ENCODE data around the gene SNX1.
"Not testable (repeated sequence)": the region's sequence is repeated elsewhere in the genome, so short reads cannot be mapped to it uniquely, and the experiment has no call there.

The SNX1 gene

GRCh38 chr15:64073496-64073895 lies 22.3 kb upstream of the SNX1 start:
- DNase-seq: not testable (repeated sequence)

GRCh38 chr15:64082757-64083156 lies 13.0 kb upstream of the SNX1 start:
- no peak for DNase-seq

- no peak for DNase-seq
These were observed 6.1 kb upstream of the SNX1 start for GRCh38 chr15:64089543-64090280.

DNA sequence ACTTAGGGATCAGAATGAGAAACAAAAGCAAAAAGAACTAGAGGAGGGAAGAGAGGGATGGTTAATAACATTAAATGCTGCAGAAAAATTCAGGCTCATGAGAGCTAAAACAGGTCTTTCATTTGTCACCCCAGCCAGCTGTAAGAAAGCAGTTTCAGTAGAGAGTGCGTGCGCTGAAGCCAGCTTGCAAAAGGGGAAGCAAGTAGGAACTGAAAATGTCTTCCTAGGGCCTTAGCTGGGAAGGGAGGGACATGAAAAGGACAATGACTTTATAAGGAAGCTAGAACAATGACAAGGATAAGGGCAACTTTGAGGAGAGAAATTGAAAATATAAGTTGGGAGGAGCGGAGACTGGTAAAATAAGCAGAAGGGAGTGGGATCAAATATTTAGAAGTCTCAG lies 5.3 kb upstream of the SNX1 start:
- DNase-seq: no peak

DNA sequence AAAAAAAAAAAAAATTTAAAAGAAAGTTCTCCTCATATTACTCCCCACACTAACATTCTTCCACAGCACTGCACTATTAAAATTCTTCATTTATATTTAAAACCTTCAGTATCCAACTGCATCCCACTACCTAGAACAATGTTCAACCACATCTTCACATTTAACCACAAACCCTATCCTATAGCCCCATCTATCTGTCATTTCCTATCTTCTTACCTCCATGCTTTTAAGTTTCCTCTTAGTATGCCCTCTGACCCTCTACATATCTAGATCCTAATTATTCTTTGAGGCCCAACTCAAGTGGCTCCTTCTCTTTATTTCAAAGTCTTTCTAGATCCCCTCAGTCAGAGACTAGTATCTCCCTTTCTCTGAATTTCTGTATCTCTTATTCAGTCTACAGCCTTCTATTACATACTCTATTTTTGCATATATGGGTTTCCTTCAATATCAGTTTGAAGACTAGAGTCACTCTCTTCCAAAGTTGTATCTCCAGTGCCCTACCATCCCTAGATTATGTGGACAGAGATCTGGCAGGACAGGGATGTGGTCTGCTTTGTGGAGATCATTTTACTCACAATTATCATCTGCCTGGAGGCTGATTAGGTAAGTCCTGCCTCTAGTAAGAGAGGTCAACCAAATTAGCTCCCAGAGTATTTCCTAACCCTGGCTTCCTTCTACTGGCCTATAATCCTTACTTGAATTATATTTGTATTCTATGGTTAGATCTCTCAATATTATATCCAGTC lies 3.5 kb upstream of the SNX1 start:
- DNase-seq: no peak

- no peak for DNase-seq
These were observed 2.7 kb upstream of the SNX1 start for GRCh38 chr15:64092864-64093626.

DNA sequence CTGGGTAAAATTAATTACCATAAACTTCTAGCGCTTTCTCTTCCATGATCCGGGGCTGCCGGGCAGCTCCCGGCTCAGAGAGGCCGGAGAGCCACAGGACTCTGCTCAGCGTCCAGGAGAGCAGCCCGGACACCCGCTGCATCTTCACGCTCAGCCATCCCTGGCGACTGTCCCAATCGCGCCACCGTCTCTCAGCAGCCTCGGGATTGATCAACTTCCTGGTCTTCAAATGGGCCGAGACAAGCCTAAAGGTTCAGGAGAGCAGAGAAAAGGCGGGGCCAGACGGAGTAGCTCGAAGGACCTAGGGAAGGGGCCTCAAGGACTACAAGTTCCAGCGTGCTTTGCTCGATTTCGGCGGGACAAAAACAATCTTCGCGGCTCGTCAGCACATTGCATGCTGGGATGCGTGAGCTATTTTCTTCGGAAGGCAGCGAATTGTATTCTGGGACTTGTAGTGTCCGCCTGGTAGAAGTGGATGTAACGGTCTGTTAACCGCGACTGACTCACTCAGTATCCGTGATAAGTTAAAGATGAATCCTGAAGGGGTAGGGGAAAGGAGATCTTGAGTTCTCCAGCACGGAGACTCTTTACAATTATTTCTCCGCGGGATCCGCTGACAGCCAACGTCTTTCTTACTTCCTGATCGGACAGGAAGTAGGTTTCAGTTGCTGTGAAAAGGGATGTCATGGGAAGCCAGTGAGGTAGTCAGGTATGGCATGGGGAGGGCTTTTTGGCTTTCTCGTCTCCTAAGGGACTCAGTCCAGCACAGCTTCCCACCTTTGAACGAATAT lies 2.0 kb upstream of the SNX1 start, which contains the start of gene CIAO2A:
CIAO2A (minus strand) TSS at position 212 of the 791 bp plus-strand sequence; CDS start at position 142, 70 bp downstream.
- peak; percentile 97 for DNase-seq

GRCh38 chr15:64095431-64095794 lies 369 bp upstream of the SNX1 start:
- DNase-seq: no peak

- DNase-seq: no peak
These were observed 1.0 kb downstream of the SNX1 start for GRCh38 chr15:64096668-64097384.

DNA sequence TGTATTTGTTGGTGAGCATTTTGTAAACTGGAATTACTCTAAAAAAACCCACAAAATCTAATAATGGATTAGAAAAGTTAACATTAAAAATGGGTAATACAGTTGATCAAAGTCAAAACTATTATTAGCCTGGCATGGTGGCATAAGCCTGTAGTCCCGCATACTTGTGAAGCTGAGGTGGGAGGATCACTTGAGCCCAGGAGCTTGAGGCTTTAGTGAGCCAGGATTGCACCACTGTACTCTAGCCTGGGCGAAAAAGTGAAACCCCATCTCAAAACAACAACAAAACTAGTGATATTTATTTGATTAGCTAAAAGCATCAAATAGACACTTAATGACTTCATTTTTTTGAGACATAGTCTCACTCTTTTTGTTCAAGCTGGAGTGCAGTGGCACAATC lies 3.6 kb downstream of the SNX1 start:
- no peak for DNase-seq

- no peak for DNase-seq
These were observed 5.2 kb downstream of the SNX1 start for GRCh38 chr15:64100958-64101357.

GRCh38 chr15:64102497-64102896 lies 6.7 kb downstream of the SNX1 start:
- no peak for DNase-seq

DNA sequence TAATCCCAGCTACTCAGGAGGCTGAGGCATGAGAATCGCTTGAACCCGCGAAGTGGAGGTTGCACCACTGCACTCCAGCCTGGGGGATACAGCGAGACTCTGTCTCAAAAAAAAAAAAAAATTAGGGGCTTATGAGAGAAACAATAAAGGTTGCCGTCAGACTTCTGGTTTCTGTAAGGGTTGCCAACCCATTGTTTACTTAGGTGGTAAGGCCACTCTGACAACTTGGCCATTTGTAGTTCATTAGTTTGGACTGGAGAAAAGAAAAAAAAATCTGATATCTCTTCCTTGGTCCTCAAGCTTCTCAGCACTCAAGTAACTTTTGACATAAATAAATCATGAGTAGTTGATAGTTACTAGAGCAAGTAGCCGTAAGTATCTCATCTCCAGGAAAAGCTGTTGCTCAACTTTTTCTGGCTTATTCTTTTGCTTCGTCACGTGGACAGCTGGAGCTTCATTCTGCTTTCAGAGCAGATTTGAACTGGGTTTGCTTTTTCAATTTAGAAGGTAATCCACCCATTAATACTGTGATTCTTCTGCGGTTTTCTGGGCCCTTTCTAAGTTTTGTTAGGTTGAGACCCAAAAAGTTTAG lies 9.4 kb downstream of the SNX1 start:
- DNase-seq: no peak

DNA sequence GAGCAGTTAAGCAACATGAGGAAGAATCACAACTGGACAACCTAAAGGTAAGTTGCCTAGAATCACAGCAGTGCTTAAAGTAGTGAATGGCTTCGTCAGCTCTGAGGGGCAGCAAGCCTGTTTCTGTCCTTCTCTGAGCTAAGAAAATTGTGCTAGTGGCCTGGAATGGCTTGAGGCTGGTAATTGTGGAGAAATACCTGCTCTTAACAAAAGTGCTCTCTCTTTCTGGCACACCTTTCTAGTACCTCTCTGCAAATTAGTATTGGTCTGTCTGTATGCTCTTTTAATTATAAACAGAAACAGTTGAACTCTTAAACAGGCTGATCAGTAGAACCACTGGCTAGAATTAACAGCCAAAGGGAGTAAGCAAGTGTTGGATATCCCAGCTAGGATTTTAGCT lies 11.6 kb downstream of the SNX1 start:
- DNase-seq: no peak

- not testable (repeated sequence) for DNase-seq
These were observed 14.4 kb downstream of the SNX1 start for GRCh38 chr15:64110108-64110701.

GRCh38 chr15:64110950-64111678 lies 15.3 kb downstream of the SNX1 start:
- DNase-seq: no peak

GRCh38 chr15:64111679-64112050 lies 15.9 kb downstream of the SNX1 start:
- no peak for DNase-seq

- DNase-seq: no peak
These were observed 16.4 kb downstream of the SNX1 start for GRCh38 chr15:64112073-64112772.

GRCh38 chr15:64112904-64113303 lies 17.1 kb downstream of the SNX1 start:
- DNase-seq: no peak

All from NCI-H774 (cell line).